ENCODE results near the gene PTPRM. TPM values are rescaled to one million over a fixed set of nuclear protein-coding genes. Genes with fewer than 3 reads are reported as not detected.

Gene PTPRM
- total RNA-seq, 1 experiment from 2014 or later: 6.2 TPM

DNA sequence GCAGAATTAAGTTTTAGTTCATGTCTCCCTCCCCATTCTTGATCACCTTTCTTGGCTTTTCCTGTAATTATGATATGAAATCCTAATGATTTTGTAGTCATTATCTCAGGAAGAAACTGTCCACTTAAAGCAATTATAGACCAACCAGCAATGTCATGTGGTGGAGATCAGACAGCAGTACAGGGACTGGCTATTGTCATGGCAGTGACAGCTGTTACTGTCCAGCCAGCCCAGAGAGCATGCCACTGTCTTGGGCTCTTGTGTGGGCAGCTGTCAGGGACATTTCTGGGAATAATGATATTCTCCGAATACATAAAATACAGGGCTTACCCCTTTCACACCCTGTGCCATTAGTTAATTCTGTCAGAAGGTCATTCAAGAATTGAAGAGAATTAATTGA, 686.8 kb downstream of the PTPRM start:
- Histone ChIP-seq H2BK15ac (ENCODE audit: low read depth, low read length) (no peak overlapping the region), H3K27ac (ENCODE audit: insufficient read length, low read depth, low read length) (no peak overlapping the region), H3K56ac (ENCODE audit: insufficient read length, low read depth, low read length) (no peak overlapping the region), H3K79me1 (ENCODE audit: insufficient read depth, low read depth, low read length, poor library complexity, severe bottlenecking) (no peaks in the 10 kb centered on the region), H2AK5ac (ENCODE audit: insufficient read length, low read length) (no peak overlapping the region), H3K23ac (ENCODE audit: insufficient read length, low read depth, low read length) (no peak overlapping the region), H3K27me3 (ENCODE audit: insufficient read depth, low read length) (no peaks in the 10 kb centered on the region), H3K4ac (ENCODE audit: low read depth, low read length) (no peak overlapping the region), H3K18ac (ENCODE audit: insufficient read length, low read depth, low read length) (no peak overlapping the region), H3K9me3 (ENCODE audit: control insufficient read depth, low read depth, low read length) (no peaks in the 10 kb centered on the region), H4K91ac (ENCODE audit: insufficient read length, low read depth, low read length) (no peak overlapping the region), H3K23me2 (ENCODE audit: insufficient read length, low read depth, low read length, poor library complexity, severe bottlenecking) (no peaks in the 10 kb centered on the region), H2BK20ac (ENCODE audit: low read depth, low read length, poor library complexity, severe bottlenecking) (no peak overlapping the region), H4K8ac (replicated peaks; ENCODE audit: insufficient read length, low read depth, low read length) (no peak overlapping the region), H4K20me1 (ENCODE audit: control insufficient read depth, insufficient read depth, insufficient read length) (no peaks in the 10 kb centered on the region), H3K4me1 (ENCODE audit: insufficient read depth, low read length) (peaks cover 8% of the 10 kb centered on the region; the same call in 1 of the 2 replicates), H3K9ac (ENCODE audit: extremely low read depth, insufficient read length, low read length) (no peak overlapping the region), H4K5ac (ENCODE audit: insufficient read length, low read depth, low read length) (no peak overlapping the region), H3K4me2 (ENCODE audit: insufficient read depth, insufficient read length, low read length) (no peak overlapping the region), H3T11ph (ENCODE audit: low read length) (no peak overlapping the region), H2BK120ac (ENCODE audit: low read depth, low read length, poor library complexity, severe bottlenecking) (no peak overlapping the region), H2BK5ac (ENCODE audit: insufficient read length, low read length) (no peak overlapping the region), H2BK12ac (ENCODE audit: insufficient read length, low read depth, low read length) (no peak overlapping the region), H3K79me2 (ENCODE audit: insufficient read depth, low read length) (no peaks in the 10 kb centered on the region), H2AFZ (ENCODE audit: low read length) (no peak overlapping the region), H3K14ac (ENCODE audit: insufficient read depth, low read length) (no peak overlapping the region)
- no peaks in the 10 kb centered on the region for H3K9me3 Mint-ChIP-seq
- no peak for DNase-seq
- WGBS (ENCODE audit: extremely low coverage, insufficient read length, low lambda C conversion rate): no CpG with 5 or more reads among the region's 1 CpG
- H3K4me3 Mint-ChIP-seq: no peak overlapping the region
- H3K4me1 Mint-ChIP-seq: peaks cover 41 to 42% of the 10 kb centered on the region in 2 experiments
- no peaks in the 10 kb centered on the region for H3K36me3 Mint-ChIP-seq (ENCODE audit: insufficient read depth in 1 of 3, low read depth in 3 of 3)
- H3K27me3 Mint-ChIP-seq (ENCODE audit: low read depth): no peaks in the 10 kb centered on the region
- no peak for TF ChIP-seq CTCF (conservative IDR thresholded peaks at IDR 0.05)
- H3K27ac Mint-ChIP-seq: no peak overlapping the region
